Fibroblast of pulmonary artery (primary cell): ENCODE measurements around the gene MYH13.
A peak's percentile ranks its signal among the peaks of the same experiment; 100 is the strongest.

Experiments used
- DNase-seq: peaks from one replicate; pipeline ENCODE4 v3.0.0-alpha.2; 2010; ENCODE audit warnings: low read depth
- H3K4me3 ChIP-seq: replicated peaks from 2 replicates; pipeline ENCODE4 v1.5.1; 2011; ENCODE audit warnings: low read depth, mild to moderate bottlenecking, control low read depth, low read length, moderate library complexity
- CTCF ChIP-seq: IDR thresholded peaks from 2 replicates; pipeline ENCODE4 v1.5.1; 2011; ENCODE audit warnings: mild to moderate bottlenecking, control low read depth, low read length, inconsistent platforms; ENCODE audit errors: missing control alignments

The MYH13 gene

DNA sequence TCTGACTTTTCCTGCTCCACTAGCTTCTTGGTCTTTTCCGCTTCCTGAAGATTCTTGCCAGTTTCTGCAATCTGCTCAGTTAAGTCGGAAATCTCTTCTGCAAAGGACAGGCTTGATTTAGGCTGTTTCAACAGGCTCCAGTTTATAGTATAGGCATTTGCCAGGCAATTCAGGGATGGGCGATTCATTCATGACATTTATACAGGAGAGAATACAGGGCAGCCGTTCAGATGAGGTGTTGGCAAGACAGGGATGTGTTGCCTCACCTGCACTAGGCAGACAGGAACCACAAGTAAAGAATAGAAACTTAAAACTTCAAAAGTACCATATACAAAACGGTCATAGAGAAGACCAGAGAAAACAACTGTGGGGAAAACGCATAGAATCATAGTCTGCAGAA lies 61.7 kb downstream of the MYH13 start:
- no peak for DNase-seq
- H3K4me3 ChIP-seq = no peak overlapping the region
- TF ChIP-seq CTCF = no peak

DNA sequence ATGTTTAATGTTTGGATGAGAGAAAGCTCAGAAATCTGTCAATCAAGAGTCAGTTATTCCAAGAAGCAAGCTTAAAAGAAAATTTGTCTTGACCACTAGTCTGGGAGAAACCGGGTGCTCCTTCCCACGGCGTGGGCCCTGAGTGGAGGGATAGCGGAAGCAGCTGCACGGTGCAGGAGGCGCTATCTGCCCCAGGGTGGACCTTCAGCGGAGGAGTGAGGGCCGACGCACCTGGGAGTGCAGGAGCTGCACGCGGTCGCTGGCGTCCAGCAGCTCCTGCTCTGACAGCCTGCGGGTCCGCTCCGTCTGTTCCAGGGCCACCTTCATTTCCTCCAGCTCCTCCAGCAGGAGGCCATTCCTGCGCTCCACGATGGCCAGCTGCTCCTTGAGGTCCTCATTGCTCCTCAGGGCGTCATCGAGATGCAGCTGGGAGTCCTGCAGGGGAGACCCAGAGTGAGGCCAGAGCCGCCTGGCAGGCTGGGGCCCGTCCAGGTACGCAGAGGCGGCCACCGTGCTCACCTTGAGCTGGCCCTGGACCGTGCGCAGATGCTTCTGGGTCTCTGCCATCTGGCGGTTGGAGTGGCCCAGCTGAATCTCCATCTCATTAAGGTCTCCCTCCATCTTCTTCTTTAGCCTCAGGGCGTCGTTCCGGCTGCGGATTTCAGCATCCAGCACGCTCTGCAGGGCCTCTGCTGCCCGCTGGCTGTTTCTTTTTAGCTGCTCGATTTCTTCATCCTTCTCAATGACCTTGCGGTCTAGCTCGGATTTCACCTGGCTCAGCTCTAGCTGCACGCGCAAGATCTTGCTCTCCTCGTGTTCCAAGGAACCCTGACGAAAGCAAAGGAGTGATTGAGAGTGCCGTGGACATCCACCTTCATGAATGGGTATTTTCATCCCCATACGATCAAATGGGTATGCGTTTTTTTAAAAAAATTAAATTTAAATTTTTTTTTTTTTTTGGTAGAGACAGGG lies 63.5 kb downstream of the MYH13 start:
- no peak for TF ChIP-seq CTCF
- DNase-seq = no peak
- H3K4me3 ChIP-seq = no peak overlapping the region

- no peak for TF ChIP-seq CTCF
- H3K4me3 ChIP-seq = no peak overlapping the region
- no peak for DNase-seq
Observed at GRCh38 chr17:10306585-10306984, 66.2 kb downstream of the MYH13 start.

DNA sequence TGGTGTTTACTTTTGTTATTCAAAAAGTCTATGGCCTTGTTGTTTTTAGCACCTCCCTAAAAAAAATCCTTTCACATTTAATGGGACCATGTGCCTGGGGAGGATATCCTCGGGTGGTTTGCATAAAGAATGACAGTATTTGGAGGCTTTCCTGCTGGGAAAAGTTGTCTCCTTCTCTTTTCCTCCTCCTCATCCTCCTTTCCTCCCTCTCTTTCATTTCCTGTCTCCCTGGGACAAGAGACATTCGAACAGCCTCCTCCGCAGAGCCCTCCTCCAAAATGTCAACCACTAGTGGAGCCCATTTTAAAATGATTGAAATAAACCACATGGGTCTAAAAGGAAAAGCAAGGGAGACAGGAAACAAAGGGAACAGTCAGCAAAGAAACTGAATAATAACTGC lies 67.4 kb downstream of the MYH13 start:
- peak; percentile 61 for DNase-seq

GRCh38 chr17:10304758-10305300 lies 68.0 kb downstream of the MYH13 start:
- no peak overlapping the region for H3K4me3 ChIP-seq
- TF ChIP-seq CTCF = no peak
- no peak for DNase-seq

More for the DNA sequence above, 67.4 kb downstream of the MYH13 start:
- TF ChIP-seq CTCF = no peak
- H3K4me3 ChIP-seq = peak overlapping the region; percentile 7

DNA sequence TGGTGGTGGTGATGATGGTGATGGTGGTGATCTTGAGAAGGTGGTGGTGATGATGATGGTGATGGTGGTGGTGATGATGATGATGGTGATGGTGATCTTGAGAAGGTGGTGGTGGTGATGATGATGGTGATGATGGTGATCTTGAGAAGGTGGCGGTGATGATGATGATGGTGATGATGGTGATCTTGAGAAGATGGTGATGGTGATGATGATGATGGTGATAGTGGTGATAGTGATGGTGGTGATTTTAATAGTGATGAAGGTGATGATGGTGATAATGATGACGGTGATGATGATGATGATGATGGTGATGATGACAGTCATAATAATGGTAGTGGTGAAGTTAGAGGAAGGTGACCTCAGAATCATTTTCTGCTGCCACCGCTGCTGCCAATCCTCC lies 75.1 kb downstream of the MYH13 start:
- no peak for DNase-seq
- no peak overlapping the region for H3K4me3 ChIP-seq
- TF ChIP-seq CTCF = no peak
